HL-60 (cell line): ENCODE data around the gene GLMP.

ENCODE experiments used
- GABPA ChIP-seq: IDR thresholded peaks from 2 replicates; pipeline ENCODE4 v1.6.1; 2012; ENCODE audit warnings: low read depth
- POLR2AphosphoS5 ChIP-seq: IDR thresholded peaks from 2 replicates; pipeline ENCODE4 v1.6.1; 2012; ENCODE audit warnings: low read depth
- SPI1 ChIP-seq: IDR thresholded peaks from 2 replicates; pipeline ENCODE4 v1.6.1; 2012; ENCODE audit warnings: low read depth, mild to moderate bottlenecking, borderline replicate concordance
- TF ChIP-seq, protein P1 (sequence below): IDR thresholded peaks from one replicate; pipeline ENCODE4 v1.5.1; 2011; ENCODE audit warnings: low read length, control low read depth, inconsistent platforms; ENCODE audit not compliant: insufficient read depth
- TF ChIP-seq, protein P2 (sequence below): IDR thresholded peaks from 2 replicates; pipeline ENCODE4 v1.6.1; 2012; ENCODE audit warnings: low read depth; ENCODE audit not compliant: insufficient replicate concordance

DNA sequence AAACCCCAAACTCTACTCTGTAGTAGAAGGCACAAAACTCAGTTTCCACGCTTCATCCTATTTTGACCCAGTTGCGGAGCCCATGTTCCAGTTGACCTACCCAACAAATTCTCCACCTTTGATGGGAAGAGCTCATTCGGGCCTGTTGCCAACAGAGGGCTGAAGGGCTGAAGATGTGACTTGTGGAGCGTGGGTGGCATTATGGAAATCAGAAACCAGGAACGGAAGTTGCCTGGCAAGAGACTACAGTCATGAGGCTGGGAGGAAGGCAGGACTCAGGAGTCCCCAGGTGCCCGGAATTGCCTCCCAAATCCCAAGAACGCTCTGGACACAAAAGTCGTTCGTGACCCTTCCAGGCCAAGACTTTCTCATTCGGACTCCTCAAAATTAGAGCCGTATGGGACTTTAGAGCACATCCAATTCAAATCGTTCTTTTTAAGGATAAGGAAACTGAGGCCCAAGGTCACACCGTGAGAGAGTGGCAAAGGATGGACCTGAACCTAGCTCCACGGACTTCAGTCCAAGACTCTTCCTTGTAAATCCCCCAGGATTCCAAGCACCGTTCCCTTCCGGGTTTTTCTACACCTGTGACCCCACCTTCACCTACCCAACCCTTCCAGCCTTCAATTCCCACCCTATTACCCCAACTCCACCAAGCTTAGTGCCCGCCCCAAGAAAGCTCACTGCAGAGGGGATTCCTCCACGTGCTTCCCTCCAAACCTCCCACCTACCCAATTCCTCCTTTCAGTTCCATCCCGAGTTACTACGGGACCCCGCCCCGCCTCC is 13.6 kb downstream of the GLMP start:
- TF ChIP-seq GABPA, result no peak
- TF ChIP-seq, protein P1, sequence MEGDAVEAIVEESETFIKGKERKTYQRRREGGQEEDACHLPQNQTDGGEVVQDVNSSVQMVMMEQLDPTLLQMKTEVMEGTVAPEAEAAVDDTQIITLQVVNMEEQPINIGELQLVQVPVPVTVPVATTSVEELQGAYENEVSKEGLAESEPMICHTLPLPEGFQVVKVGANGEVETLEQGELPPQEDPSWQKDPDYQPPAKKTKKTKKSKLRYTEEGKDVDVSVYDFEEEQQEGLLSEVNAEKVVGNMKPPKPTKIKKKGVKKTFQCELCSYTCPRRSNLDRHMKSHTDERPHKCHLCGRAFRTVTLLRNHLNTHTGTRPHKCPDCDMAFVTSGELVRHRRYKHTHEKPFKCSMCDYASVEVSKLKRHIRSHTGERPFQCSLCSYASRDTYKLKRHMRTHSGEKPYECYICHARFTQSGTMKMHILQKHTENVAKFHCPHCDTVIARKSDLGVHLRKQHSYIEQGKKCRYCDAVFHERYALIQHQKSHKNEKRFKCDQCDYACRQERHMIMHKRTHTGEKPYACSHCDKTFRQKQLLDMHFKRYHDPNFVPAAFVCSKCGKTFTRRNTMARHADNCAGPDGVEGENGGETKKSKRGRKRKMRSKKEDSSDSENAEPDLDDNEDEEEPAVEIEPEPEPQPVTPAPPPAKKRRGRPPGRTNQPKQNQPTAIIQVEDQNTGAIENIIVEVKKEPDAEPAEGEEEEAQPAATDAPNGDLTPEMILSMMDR, result no peak
- TF ChIP-seq, protein P2, sequence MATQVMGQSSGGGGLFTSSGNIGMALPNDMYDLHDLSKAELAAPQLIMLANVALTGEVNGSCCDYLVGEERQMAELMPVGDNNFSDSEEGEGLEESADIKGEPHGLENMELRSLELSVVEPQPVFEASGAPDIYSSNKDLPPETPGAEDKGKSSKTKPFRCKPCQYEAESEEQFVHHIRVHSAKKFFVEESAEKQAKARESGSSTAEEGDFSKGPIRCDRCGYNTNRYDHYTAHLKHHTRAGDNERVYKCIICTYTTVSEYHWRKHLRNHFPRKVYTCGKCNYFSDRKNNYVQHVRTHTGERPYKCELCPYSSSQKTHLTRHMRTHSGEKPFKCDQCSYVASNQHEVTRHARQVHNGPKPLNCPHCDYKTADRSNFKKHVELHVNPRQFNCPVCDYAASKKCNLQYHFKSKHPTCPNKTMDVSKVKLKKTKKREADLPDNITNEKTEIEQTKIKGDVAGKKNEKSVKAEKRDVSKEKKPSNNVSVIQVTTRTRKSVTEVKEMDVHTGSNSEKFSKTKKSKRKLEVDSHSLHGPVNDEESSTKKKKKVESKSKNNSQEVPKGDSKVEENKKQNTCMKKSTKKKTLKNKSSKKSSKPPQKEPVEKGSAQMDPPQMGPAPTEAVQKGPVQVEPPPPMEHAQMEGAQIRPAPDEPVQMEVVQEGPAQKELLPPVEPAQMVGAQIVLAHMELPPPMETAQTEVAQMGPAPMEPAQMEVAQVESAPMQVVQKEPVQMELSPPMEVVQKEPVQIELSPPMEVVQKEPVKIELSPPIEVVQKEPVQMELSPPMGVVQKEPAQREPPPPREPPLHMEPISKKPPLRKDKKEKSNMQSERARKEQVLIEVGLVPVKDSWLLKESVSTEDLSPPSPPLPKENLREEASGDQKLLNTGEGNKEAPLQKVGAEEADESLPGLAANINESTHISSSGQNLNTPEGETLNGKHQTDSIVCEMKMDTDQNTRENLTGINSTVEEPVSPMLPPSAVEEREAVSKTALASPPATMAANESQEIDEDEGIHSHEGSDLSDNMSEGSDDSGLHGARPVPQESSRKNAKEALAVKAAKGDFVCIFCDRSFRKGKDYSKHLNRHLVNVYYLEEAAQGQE, result no peak
- no peak; the same call in 1 of the 2 replicates for TF ChIP-seq POLR2AphosphoS5
- TF ChIP-seq SPI1, result peak; percentile 33; the same call in 1 of the 2 replicates
